ENCODE results near the gene GADD45A.
A peak's percentile ranks its signal among the peaks of the same experiment; 100 is the strongest.

Gene GADD45A

DNA sequence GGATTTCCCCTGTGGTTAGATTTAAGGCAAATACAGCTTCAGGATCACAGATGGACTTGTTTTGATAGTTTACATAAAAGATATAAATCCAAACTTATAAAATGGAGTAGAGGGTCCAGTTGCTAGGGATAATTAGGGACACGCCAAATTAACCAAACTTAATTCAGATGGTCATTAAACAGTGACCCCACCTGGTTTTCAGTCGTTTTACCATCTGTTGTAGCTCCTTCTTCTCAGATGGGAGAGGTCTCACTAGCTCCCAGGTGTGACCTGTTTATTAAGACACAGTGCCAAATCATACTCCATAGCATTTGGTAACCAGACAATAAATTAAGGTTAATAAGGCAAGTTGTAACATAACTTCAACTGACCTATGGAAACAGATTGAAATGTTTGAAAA is 8.1 kb upstream of the GADD45A start:
- DNase-seq (ENCODE audit: low spot score) = no peak
- Mint-ChIP-seq H3K4me1 (ENCODE audit: low read depth) (peaks cover 24% of the 10 kb centered on the region), H3K36me3 (ENCODE audit: low read depth) (no peaks in the 10 kb centered on the region), H3K27ac (no peak overlapping the region), H3K27me3 (ENCODE audit: low read depth) (peaks cover 18% of the 10 kb centered on the region), H3K9me3 (no peaks in the 10 kb centered on the region), H3K4me3 (no peak overlapping the region)

DNA sequence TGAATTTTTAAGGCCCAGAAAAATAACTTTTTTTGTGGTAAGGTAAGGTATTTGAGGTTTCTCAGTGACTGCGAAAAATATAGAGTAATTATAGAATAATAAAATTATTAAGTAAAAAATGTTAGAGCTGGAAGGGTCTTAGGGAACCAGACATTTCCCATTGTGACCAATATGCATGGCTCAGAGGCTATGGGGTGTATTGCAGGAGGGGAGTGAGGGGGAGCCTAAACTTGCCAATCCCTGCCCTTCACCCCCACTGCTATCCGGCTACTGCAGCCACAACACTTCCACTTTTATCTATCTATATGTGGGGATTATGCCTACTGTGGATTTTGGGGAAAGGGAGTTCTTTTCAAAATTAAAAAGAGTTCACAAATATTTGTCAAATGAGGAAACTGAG is 7.6 kb upstream of the GADD45A start:
- peaks cover 24% of the 10 kb centered on the region for H3K4me1 Mint-ChIP-seq (ENCODE audit: low read depth)
- no peak overlapping the region for H3K27ac Mint-ChIP-seq
- no peaks in the 10 kb centered on the region for H3K9me3 Mint-ChIP-seq
- H3K27me3 Mint-ChIP-seq (ENCODE audit: low read depth) = peaks cover 14% of the 10 kb centered on the region
- no peaks in the 10 kb centered on the region for H3K36me3 Mint-ChIP-seq (ENCODE audit: low read depth)
- no peak overlapping the region for H3K4me3 Mint-ChIP-seq
- no peak for DNase-seq (ENCODE audit: low spot score)

DNA sequence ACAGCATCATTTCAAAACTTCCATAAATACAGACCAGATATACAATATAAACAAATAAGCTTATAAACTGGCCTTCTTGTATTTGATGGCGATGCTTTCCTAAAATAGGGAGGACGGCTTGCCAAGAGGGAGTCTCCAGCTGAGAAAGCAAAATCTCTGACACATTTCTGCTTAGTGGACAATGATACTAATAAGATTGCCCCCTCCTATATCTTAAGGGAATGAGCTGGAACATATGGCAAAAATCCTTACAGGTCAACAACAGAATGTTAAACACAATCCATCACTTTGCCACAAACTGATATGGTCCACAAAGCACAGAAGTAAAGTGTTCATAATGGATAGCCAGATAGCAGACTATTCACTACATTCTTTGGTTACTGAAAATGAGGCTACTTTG is 7.1 kb upstream of the GADD45A start:
- Mint-ChIP-seq H3K27me3 (ENCODE audit: low read depth) (peaks cover 11% of the 10 kb centered on the region), H3K27ac (no peak overlapping the region), H3K4me1 (ENCODE audit: low read depth) (peaks cover 24% of the 10 kb centered on the region), H3K36me3 (ENCODE audit: low read depth) (no peaks in the 10 kb centered on the region), H3K9me3 (no peaks in the 10 kb centered on the region), H3K4me3 (no peak overlapping the region)
- no peak for DNase-seq (ENCODE audit: low spot score)

DNA sequence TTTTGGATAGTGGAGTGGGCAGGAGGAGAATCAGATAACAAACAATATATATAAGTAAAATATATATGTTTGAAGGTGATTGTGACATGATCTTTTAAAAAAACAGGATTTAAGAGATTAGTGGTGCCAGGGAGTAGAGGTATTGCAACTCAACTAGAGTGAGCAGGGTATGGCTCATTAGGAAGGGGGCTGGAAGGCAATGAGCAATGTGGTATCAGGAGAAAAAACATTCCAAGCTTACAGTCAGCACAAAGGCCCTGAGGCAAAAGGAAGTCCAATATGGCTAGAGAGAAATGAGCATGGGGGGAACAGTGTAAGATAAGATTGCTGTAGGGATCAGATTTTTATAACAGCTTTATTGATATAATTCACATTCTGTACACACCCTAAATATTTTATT is 5.3 kb upstream of the GADD45A start:
- Mint-ChIP-seq H3K4me3 (no peak overlapping the region), H3K27me3 (ENCODE audit: low read depth) (peaks cover 7% of the 10 kb centered on the region), H3K36me3 (ENCODE audit: low read depth) (no peaks in the 10 kb centered on the region), H3K9me3 (no peaks in the 10 kb centered on the region), H3K4me1 (ENCODE audit: low read depth) (peaks cover 23% of the 10 kb centered on the region), H3K27ac (no peak overlapping the region)
- DNase-seq (ENCODE audit: low spot score) = no peak

DNA sequence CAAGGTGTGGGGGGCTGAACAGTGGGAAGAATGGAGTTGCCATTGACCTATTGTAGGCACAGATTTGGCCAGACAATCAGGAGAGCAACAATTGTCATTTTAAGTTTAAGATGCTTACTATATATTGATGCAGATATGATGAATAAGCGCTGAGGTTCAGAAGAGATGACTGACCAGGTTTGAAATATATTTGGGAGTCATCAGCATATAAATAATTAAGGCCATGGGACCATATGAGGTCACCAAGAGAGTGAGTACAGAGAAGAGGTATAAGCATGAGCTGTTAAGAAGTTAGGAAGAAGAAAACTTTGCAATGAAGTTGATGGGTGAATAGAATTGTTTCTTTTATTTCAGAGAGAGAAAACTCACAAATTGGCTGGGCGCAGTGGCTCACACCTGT is 4.5 kb upstream of the GADD45A start:
- no peak overlapping the region for H3K4me3 Mint-ChIP-seq
- peaks cover 7% of the 10 kb centered on the region for H3K27me3 Mint-ChIP-seq (ENCODE audit: low read depth)
- H3K27ac Mint-ChIP-seq = no peak overlapping the region
- H3K4me1 Mint-ChIP-seq (ENCODE audit: low read depth) = peaks cover 17% of the 10 kb centered on the region
- H3K36me3 Mint-ChIP-seq (ENCODE audit: low read depth) = no peaks in the 10 kb centered on the region
- H3K9me3 Mint-ChIP-seq = no peaks in the 10 kb centered on the region
- no peak for DNase-seq (ENCODE audit: low spot score)

DNA sequence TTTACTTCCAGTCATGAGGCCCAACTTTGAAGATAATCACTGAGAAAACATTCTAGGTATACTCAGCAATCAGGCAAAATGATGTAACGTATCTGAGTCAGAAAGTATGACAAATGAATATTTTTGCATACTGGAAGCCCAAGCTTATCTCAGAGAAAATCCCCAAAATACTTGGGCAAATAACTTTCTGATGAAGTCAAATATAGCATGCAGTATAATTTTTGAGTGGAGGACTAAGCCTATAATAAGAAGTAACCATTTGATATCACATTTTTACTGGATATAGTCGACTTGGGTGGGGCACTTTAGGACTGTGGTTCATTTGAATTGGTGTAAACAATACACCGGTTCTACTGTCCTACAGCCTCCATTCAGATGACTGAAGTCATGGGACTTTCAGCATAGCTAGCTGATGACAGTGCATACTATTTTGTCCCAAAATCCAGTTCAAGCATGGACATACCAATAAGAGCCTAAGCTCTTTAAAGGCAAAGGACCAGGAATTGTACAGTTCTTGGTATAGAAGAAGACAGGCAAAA is 2.3 kb upstream of the GADD45A start:
- Mint-ChIP-seq H3K27me3 (ENCODE audit: low read depth) (peaks cover 4% of the 10 kb centered on the region), H3K27ac (no peak overlapping the region), H3K4me1 (ENCODE audit: low read depth) (peaks cover 21% of the 10 kb centered on the region), H3K4me3 (no peak overlapping the region), H3K9me3 (no peaks in the 10 kb centered on the region), H3K36me3 (ENCODE audit: low read depth) (peaks cover 12% of the 10 kb centered on the region)
- DNase-seq (ENCODE audit: low spot score) = no peak

DNA sequence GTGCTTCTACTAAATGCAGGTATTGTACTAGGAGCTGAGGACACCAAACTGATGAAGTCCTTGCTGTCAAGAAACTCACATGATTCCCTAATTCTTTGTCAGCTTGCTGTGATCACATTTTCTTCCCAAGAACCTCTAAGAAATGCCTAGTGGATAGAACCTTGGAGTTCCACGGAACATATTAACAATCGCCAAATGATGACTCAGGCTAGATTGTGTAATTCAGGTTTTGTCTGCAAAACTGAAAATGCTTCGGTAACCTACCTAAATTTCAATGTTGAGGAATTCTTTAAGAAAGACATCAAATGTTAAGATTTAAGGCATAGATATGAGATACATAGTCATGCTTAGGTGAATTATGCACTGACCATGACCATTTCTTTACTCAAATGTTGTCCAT is 1.7 kb upstream of the GADD45A start:
- Mint-ChIP-seq H3K4me3 (peak overlapping the region; percentile 41), H3K27me3 (ENCODE audit: low read depth) (peaks cover 4% of the 10 kb centered on the region), H3K36me3 (ENCODE audit: low read depth) (peaks cover 16% of the 10 kb centered on the region), H3K4me1 (ENCODE audit: low read depth) (peaks cover 23% of the 10 kb centered on the region), H3K9me3 (no peaks in the 10 kb centered on the region), H3K27ac (peak overlapping the region; percentile 13)
- DNase-seq (ENCODE audit: low spot score) = no peak

DNA sequence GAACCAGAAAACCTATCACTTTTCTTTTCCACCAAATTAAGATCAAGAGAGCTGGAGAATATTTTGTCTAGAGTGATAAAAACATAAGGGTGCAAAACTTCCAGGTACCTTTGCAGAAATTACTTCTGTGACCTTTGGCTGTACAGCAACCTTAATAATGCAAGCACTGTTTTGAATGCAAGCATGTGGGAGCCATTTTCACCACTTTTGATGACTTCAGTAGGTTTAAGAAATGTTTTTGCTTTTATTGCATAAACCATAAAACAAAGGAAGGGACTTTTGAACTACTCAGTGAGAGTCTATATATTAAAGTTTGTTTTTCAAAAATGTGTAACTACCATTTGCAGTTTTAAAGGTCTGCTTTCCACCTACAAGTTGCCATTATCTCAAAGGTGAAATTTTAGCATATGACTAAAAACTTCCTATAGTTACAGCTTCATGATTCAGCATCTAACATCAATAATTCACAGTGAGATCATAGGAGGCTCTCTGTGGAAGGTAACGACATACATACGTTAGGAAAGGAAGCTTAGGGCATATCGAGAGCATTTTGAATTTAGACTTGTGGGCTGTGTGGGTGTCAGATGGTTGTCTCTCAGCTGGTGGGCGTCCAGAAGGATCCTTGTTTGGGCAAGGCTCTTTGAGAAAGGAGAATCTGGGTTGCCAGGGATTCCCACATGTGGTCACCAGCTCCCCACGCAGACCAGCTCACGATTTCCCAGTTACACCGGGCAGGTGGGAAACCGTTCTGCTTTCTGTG is 1.1 kb upstream of the GADD45A start:
- H3K9me3 Mint-ChIP-seq = no peaks in the 10 kb centered on the region
- peak overlapping the region; percentile 60 for H3K27ac Mint-ChIP-seq
- H3K4me1 Mint-ChIP-seq (ENCODE audit: low read depth) = peaks cover 26% of the 10 kb centered on the region
- H3K36me3 Mint-ChIP-seq (ENCODE audit: low read depth) = peaks cover 22% of the 10 kb centered on the region
- peaks cover under 1% of the 10 kb centered on the region for H3K27me3 Mint-ChIP-seq (ENCODE audit: low read depth)
- peak overlapping the region; percentile 91 for H3K4me3 Mint-ChIP-seq
- peak; percentile 84 for DNase-seq (ENCODE audit: low spot score)

DNA sequence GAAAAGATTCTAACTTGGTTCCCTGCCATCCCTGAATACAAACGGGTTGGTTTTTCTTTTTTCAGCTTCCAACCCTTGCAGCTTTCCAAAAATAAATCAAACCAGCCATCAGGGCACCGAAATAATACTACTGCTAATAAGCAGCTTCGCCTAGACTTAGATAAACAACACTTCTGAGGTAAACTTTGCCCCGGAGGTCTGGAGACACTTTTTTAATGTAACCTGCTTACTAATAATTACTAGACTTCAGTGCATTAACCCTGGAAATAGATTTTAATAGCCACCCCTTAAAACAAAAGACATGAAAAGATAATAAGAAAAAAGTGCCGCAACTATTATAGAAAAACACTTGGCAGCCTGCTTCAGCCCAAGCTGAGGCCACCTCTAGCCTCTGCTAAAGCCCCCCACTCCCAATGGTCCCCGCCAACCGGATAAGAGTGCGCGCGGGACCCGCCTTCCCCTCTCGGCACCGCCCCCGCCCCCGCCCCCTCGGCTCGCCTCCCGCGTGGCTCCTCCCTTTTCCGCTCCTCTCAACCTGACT is 405 bp upstream of the GADD45A start:
- H3K27me3 Mint-ChIP-seq (ENCODE audit: low read depth) = no peaks in the 10 kb centered on the region
- peaks cover 27% of the 10 kb centered on the region for H3K36me3 Mint-ChIP-seq (ENCODE audit: low read depth)
- peak overlapping the region; percentile 91 for H3K4me3 Mint-ChIP-seq
- no peak for DNase-seq (ENCODE audit: low spot score)
- peak overlapping the region; percentile 97 for H3K27ac Mint-ChIP-seq
- no peaks in the 10 kb centered on the region for H3K9me3 Mint-ChIP-seq
- peaks cover 26% of the 10 kb centered on the region for H3K4me1 Mint-ChIP-seq (ENCODE audit: low read depth)

DNA sequence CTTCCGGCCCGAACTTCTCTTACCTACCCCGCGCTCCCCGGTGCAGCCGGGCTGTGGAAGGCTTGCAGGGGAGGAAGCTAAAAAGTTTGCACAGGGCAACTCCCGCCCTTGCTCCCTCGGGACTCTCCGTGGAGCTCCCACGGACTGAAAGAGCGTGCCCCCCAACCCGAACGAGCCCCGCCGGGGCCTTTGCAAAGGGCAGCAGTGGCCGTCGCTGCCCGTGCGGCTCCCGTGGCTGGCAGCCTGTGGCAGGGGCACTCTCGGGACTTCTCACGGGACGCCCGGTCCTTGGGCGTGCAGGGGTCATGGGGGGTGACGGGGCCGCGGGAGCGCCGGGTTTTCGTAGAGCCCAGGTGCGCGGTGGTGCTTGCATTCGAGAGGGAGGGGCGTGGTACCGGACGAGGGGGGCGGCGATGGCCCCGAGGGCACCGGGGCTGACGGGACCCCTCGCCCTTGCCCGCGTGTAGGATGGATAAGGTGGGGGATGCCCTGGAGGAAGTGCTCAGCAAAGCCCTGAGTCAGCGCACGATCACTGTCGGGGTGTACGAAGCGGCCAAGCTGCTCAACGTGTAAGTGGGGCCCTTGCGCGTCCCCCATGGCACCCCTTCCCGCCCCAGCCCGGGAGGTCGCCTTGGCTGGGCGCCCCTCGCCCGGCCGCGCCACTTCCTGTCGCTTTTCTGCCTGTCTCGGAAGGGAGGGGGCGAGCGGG is 711 bp downstream of the GADD45A start:
- peak overlapping the region; percentile 91 for H3K4me3 Mint-ChIP-seq
- no peaks in the 10 kb centered on the region for H3K27me3 Mint-ChIP-seq (ENCODE audit: low read depth)
- peaks cover 26% of the 10 kb centered on the region for H3K4me1 Mint-ChIP-seq (ENCODE audit: low read depth)
- no peaks in the 10 kb centered on the region for H3K9me3 Mint-ChIP-seq
- peaks cover 29% of the 10 kb centered on the region for H3K36me3 Mint-ChIP-seq (ENCODE audit: low read depth)
- peak; percentile 71 for DNase-seq (ENCODE audit: low spot score)
- peak overlapping the region; percentile 97 for H3K27ac Mint-ChIP-seq

DNA sequence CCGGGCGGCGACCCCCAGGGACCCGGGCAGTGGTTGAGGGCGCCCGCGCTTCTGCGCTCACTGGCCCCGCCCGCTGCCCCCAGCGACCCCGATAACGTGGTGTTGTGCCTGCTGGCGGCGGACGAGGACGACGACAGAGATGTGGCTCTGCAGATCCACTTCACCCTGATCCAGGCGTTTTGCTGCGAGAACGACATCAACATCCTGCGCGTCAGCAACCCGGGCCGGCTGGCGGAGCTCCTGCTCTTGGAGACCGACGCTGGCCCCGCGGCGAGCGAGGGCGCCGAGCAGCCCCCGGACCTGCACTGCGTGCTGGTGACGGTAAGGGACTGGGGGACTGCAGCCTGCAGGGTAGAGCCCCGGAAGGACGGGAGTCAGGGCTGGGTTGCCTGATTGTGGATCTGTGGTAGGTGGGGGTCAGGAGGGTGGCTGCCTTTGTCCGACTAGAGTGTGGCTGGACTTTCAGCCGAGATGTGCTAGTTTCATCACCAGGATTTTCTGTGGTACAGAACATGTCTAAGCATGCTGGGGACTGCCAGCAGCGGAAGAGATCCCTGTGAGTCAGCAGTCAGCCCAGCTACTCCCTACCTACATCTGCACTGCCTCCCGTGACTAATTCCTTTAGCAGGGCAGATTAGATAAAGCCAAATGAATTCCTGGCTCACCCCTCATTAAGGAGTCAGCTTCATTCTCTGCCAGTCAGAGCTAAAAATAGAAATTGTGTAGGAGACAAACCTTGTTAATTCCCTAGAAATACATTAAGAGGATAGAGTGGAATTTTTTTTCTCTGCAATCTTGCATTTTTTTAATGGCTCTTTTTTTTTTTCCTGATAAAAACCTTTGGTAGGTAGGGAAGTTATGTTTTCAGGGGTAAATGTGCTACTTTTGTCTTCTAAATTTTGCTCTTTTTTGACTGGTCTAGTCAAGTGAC is 1.5 kb downstream of the GADD45A start:
- Mint-ChIP-seq H3K4me3 (peak overlapping the region; percentile 91), H3K27me3 (ENCODE audit: low read depth) (no peaks in the 10 kb centered on the region), H3K9me3 (no peaks in the 10 kb centered on the region), H3K36me3 (ENCODE audit: low read depth) (peaks cover 29% of the 10 kb centered on the region), H3K4me1 (ENCODE audit: low read depth) (peaks cover 26% of the 10 kb centered on the region), H3K27ac (peak overlapping the region; percentile 96)
- DNase-seq (ENCODE audit: low spot score) = peak; percentile 62

DNA sequence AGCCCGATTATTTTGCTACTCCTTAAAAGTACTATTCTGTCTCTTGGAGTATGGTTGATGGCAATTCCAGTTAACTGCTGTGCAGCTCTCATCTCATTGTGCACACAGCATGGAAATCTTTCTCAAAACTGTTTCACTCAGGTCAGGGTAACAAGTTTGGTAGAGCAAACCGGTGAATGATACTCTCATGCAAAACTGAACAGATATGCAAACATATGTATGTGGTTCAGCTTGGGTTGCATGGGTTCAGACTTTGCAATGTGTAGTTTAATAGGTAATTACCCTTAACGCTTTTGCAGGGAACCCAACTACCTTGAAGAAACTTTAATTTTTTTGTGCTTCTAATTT is 2.2 kb downstream of the GADD45A start:
- H3K36me3 Mint-ChIP-seq (ENCODE audit: low read depth) = peaks cover 29% of the 10 kb centered on the region

DNA sequence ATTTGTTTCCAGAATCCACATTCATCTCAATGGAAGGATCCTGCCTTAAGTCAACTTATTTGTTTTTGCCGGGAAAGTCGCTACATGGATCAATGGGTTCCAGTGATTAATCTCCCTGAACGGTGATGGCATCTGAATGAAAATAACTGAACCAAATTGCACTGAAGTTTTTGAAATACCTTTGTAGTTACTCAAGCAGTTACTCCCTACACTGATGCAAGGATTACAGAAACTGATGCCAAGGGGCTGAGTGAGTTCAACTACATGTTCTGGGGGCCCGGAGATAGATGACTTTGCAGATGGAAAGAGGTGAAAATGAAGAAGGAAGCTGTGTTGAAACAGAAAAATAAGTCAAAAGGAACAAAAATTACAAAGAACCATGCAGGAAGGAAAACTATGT is 2.6 kb downstream of the GADD45A start:
- Mint-ChIP-seq H3K36me3 (ENCODE audit: low read depth) (peaks cover 29% of the 10 kb centered on the region), H3K4me3 (peak overlapping the region; percentile 15), H3K27ac (no peak overlapping the region), H3K27me3 (ENCODE audit: low read depth) (no peaks in the 10 kb centered on the region), H3K4me1 (ENCODE audit: low read depth) (peaks cover 26% of the 10 kb centered on the region), H3K9me3 (no peaks in the 10 kb centered on the region)
- DNase-seq (ENCODE audit: low spot score) = no peak

More for the DNA sequence above, 2.2 kb downstream of the GADD45A start:
- H3K27ac Mint-ChIP-seq = peak overlapping the region; percentile 96
- H3K27me3 Mint-ChIP-seq (ENCODE audit: low read depth) = no peaks in the 10 kb centered on the region
- H3K4me3 Mint-ChIP-seq = peak overlapping the region; percentile 91
- H3K4me1 Mint-ChIP-seq (ENCODE audit: low read depth) = peaks cover 26% of the 10 kb centered on the region
- DNase-seq (ENCODE audit: low spot score) = no peak
- no peaks in the 10 kb centered on the region for H3K9me3 Mint-ChIP-seq
